Measurements from ENCODE around the gene NOL4. TPM values are rescaled to one million over a fixed set of nuclear protein-coding genes. Genes with fewer than 3 reads are reported as not detected.

Gene NOL4
- total and polyA plus RNA-seq, 5 experiments from 2014 or later, result not detected

DNA sequence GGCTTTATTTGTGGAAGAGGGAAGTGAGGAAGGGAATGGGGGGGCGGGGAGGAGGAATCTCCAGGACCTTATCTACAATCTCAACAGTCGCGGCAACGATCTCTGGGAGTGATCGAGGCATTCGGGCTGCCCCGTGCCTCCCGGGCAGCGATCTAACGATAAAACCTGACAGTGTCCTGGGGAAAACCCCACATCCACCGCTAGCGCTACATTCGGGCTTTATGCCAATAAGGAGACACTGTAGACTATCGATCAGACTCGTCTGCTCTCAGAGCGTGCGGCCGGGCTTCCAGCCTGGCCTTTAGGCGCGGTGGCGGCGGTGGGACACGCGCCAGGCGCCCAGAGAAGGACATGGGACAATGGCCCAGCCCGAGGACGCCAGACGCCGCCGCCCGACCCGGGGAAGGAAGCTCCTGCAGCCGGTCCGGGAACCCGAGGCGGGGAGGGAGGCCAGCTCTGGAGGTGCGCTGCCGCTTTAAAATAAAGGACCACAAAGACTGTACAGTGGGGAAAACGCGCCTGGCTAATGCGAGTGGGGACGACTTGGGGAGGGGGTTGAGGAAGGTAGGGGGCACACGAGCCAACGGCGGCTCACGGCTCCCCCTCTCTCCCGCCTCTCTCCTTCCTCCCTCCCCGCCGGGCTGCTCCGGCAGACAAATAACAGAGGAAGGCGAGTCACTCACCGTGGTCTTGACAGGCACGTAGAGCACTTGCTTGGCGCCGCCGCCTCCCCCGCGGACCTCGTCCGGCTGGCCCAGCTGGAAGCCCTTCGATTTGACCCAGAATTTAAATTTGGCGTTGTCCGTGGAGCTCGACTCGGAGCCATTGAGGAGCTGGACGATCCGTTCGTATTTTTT lies 2.2 kb downstream of the NOL4 start:
- no peak overlapping the region for H3K4me3 Mint-ChIP-seq

GRCh38 chr18:34221971-34222306 lies 2.8 kb downstream of the NOL4 start:
- peak overlapping the region in 1 of 10 donors; percentile 11 for H3K4me3 Mint-ChIP-seq
- no peak overlapping the region for H3K27ac Mint-ChIP-seq
- POLR2A ChIA-PET, result no interaction called here
- peaks cover 0 to 6% (median 0%) of the 10 kb centered on the region in 3 donors for H3K36me3 Mint-ChIP-seq
- ATAC-seq (no peak), DNase-seq (no peak)
- peaks cover 16 to 65% (median 35%) of the 10 kb centered on the region in 5 donors for H3K27me3 Mint-ChIP-seq
- H3K9me3 Mint-ChIP-seq, result peaks cover 0 to 20% (median 7%) of the 10 kb centered on the region in 9 donors
- H3K4me1 Mint-ChIP-seq, result peaks cover 0 to 6% (median 0%) of the 10 kb centered on the region in 4 donors

More for the DNA sequence above, 2.2 kb downstream of the NOL4 start:
- peaks cover 16 to 65% (median 35%) of the 10 kb centered on the region in 5 donors for H3K27me3 Mint-ChIP-seq
- POLR2A ChIA-PET, result no interaction called here
- ATAC-seq (no peak), DNase-seq (no peak)
- peak overlapping the region in 1 of 10 donors; percentile 92 for H3K27ac Mint-ChIP-seq
- peaks cover 0 to 6% (median 3%) of the 10 kb centered on the region in 3 donors for H3K36me3 Mint-ChIP-seq
- H3K4me1 Mint-ChIP-seq, result peaks cover 0 to 6% (median 0%) of the 10 kb centered on the region in 4 donors
- peaks cover 0 to 18% (median 7%) of the 10 kb centered on the region in 9 donors for H3K9me3 Mint-ChIP-seq

GRCh38 chr18:34220081-34220815 lies 4.5 kb downstream of the NOL4 start:
- Mint-ChIP-seq H3K4me1 (peaks cover 0 to 6% (median 0%) of the 10 kb centered on the region in 4 donors), H3K4me3 (no peak overlapping the region), H3K9me3 (peaks cover 0 to 20% (median 6%) of the 10 kb centered on the region in 9 donors), H3K36me3 (peaks cover 0 to 6% (median 0%) of the 10 kb centered on the region in 3 donors), H3K27ac (no peak overlapping the region), H3K27me3 (peaks cover 10 to 50% (median 28%) of the 10 kb centered on the region in 5 donors)
- ATAC-seq (no peak), DNase-seq (no peak)
- POLR2A ChIA-PET, result no interaction called here

DNA sequence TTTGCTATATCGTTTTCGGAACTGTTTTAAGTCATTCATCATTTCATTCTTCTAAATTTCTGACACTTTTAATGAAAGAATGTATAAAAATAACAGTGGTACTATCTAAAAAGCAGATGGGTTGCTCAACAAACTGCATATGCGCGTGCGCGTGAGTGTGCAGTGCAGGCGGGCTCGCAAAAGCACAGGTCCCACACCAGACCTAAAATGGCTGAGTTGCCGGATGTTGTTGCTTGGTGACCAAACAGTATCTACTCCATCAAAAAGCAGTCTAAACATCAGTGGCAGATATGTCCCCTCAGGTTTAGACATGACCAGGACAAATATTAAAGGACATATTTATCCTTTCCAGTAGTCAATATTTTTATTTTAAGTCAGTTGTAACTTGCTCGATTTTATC lies 5.1 kb downstream of the NOL4 start:
- Mint-ChIP-seq H3K27ac (no peak overlapping the region), H3K36me3 (peaks cover 0 to 6% (median 0%) of the 10 kb centered on the region in 3 donors), H3K4me3 (no peak overlapping the region), H3K9me3 (peaks cover 0 to 17% (median 8%) of the 10 kb centered on the region in 9 donors), H3K27me3 (peaks cover 10 to 44% (median 27%) of the 10 kb centered on the region in 5 donors), H3K4me1 (peaks cover 0 to 6% (median 0%) of the 10 kb centered on the region in 4 donors)
- no peak for ATAC-seq
- POLR2A ChIA-PET, result no interaction called here
- no peak for DNase-seq

DNA sequence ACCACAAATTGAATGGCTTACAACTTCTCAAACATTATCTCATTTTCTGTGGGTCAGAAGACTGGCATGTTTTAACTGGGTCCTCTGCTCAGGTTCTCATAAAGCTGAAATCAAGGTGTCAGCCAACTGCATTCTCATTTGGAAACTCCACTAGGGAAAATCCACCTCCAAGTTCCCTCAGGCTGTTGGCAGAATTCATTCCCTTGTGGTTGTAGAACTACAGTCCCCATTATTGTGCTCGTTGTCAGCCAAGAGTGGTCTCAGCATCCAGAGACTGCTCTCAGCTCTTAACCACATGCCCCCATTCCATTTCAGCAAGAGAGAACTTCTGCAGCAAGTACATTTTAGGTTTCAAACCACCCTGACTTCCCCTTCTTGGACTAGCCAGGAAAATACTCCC lies 12.2 kb downstream of the NOL4 start:
- peaks cover 0 to 2% (median 0%) of the 10 kb centered on the region in 5 donors for H3K27me3 Mint-ChIP-seq
- ATAC-seq (no peak), DNase-seq (no peak)
- H3K27ac Mint-ChIP-seq, result no peak overlapping the region
- peaks cover 0 to 16% (median 2%) of the 10 kb centered on the region in 9 donors for H3K9me3 Mint-ChIP-seq
- H3K36me3 Mint-ChIP-seq, result no peaks in the 10 kb centered on the region
- no peak overlapping the region for H3K4me3 Mint-ChIP-seq
- no peaks in the 10 kb centered on the region for H3K4me1 Mint-ChIP-seq
- POLR2A ChIA-PET, result no interaction called here

- peaks cover 0 to 10% (median 2%) of the 10 kb centered on the region in 9 donors for H3K9me3 Mint-ChIP-seq
- H3K27me3 Mint-ChIP-seq, result no peaks in the 10 kb centered on the region
- no peaks in the 10 kb centered on the region for H3K36me3 Mint-ChIP-seq
- no peak overlapping the region for H3K4me3 Mint-ChIP-seq
- no peak overlapping the region for H3K27ac Mint-ChIP-seq
- DNase-seq (no peak), ATAC-seq (no peak)
- POLR2A ChIA-PET, result no interaction called here
- H3K4me1 Mint-ChIP-seq, result no peaks in the 10 kb centered on the region
Measured at GRCh38 chr18:34207344-34207851, 17.3 kb downstream of the NOL4 start.

DNA sequence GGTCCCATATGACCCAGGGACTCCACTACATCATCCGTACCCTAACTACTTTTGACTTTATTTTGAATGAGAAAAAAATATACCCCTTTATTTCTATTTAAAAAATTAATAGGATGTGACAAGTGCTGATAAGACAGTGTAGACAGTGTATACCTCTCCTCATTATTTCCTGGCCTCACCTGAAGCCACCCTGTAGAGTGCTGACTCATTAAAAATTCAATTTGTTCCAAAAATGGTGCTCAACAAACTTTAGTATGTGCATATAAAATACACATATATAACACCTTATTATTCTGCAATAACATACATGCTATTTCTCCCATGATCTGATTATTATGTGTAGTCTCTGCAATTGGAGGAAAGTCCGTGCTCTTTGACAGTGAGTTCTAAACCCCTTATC lies 20.8 kb downstream of the NOL4 start:
- H3K9me3 Mint-ChIP-seq, result peaks cover 0 to 18% (median 3%) of the 10 kb centered on the region in 9 donors
- POLR2A ChIA-PET, result no interaction called here
- H3K27me3 Mint-ChIP-seq, result no peaks in the 10 kb centered on the region
- DNase-seq (no peak), ATAC-seq (no peak)
- no peaks in the 10 kb centered on the region for H3K4me1 Mint-ChIP-seq
- no peaks in the 10 kb centered on the region for H3K36me3 Mint-ChIP-seq
- H3K4me3 Mint-ChIP-seq, result no peak overlapping the region
- H3K27ac Mint-ChIP-seq, result no peak overlapping the region

- Mint-ChIP-seq H3K36me3 (no peaks in the 10 kb centered on the region), H3K4me1 (no peaks in the 10 kb centered on the region), H3K9me3 (peaks cover 0 to 18% (median 3%) of the 10 kb centered on the region in 9 donors), H3K4me3 (no peak overlapping the region), H3K27me3 (no peaks in the 10 kb centered on the region), H3K27ac (no peak overlapping the region)
- no peak for DNase-seq
- POLR2A ChIA-PET, result no interaction called here
- no peak for ATAC-seq
Measured at GRCh38 chr18:34196256-34196655, 28.5 kb downstream of the NOL4 start.

GRCh38 chr18:34194239-34194638 lies 30.5 kb downstream of the NOL4 start:
- Mint-ChIP-seq H3K4me1 (no peaks in the 10 kb centered on the region), H3K9me3 (peaks cover 0 to 15% (median 3%) of the 10 kb centered on the region in 9 donors), H3K27ac (no peak overlapping the region), H3K36me3 (no peaks in the 10 kb centered on the region), H3K4me3 (no peak overlapping the region), H3K27me3 (no peaks in the 10 kb centered on the region)
- DNase-seq (no peak), ATAC-seq (no peak)
- POLR2A ChIA-PET, result no interaction called here

DNA sequence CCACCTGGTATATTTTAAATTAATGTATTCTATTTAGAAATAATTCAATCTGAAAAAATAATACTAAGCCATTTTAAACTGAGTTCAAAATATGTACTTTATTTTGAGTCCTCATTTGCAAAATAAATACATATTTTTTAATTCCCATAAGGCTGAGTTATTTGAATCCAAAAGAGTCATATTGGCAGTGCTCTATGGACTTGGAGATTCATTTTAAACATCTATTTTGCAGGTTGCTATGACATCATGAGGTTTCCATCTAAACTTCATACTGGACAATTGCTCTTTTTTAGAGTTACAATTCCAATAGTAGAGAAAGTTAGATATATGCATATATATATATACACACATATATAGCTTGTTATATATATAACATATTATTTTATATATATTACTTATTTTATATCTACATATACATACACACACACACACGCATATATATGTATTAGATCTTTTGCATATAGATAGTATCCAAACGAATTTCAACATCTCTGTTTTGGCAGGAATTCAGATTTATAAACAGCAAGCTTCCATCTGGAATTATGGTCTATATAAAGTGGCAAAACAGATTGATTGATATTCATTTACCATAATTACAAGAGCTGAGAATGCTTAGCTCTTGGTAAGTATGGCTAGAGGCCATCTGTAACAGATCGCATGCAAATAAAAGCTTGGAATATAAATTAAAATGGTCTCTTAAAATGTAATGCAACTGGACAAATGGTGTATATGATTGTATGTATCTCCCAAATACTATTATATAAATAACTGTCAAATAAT lies 34.9 kb downstream of the NOL4 start:
- H3K27ac Mint-ChIP-seq, result no peak overlapping the region
- POLR2A ChIA-PET, result no interaction called here

More for the DNA sequence above, 34.9 kb downstream of the NOL4 start:
- Mint-ChIP-seq H3K9me3 (peaks cover 0 to 20% (median 7%) of the 10 kb centered on the region in 9 donors), H3K4me1 (no peaks in the 10 kb centered on the region), H3K27me3 (no peaks in the 10 kb centered on the region), H3K36me3 (peaks cover 0 to 3% (median 0%) of the 10 kb centered on the region in 3 donors), H3K4me3 (no peak overlapping the region)
- ATAC-seq (no peak), DNase-seq (no peak)

Data from naive thymus-derived CD8-positive, alpha-beta T cell (primary cell).